ENCODE measurements around the gene C7orf25.

C7orf25 gene

GRCh38 chr7:42876182-42877068 lies 35.4 kb downstream of the C7orf25 start:
- DNase-seq: peak; percentile 79

- DNase-seq: peak; percentile 72
These were observed 42.5 kb downstream of the C7orf25 start for GRCh38 chr7:42869131-42870020.

- DNase-seq: no peak
These were observed 43.4 kb downstream of the C7orf25 start for GRCh38 chr7:42868480-42868879.

Measured in activated effector memory CD4-positive, alpha-beta T cell treated with anti-CD3 and anti-CD28 coated beads, Interleukin-2, amount 50 U/mL, for 16 hours (primary cell).